ENCODE results near the gene PNPLA6. TPM values are rescaled to one million over a fixed set of nuclear protein-coding genes. Genes with fewer than 3 reads are reported as not detected.

The PNPLA6 gene
- total and polyA plus RNA-seq, 2 of the 13 experiments (the other 11 are each of a cell fraction or from before 2014, with no cell fraction given): 24.9 to 28.2 TPM

DNA sequence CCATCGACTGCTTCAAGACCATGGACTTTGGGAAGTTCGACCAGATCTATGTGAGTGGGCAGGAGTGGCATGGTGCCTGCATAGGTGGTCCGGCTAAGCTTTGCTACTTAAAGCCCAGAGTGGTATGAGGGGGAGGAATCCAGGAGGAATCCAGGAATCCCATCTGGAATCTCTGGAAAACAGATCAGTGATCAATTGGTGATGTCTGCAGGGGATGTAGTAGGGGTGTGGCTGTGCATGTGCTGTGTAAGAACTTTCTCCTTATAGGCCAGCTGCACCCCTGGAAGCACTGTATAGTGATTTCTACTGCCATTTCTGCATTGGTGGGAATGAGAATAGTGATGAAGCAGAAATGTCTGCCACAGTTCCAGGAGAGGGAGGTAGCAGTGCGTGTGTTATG is 23.6 kb downstream of the PNPLA6 start (continued):
- no peak for TF ChIP-seq POLR2AphosphoS2 (IDR thresholded peaks at IDR 0.05; ENCODE audit: low read depth, low read length)
- no peak for TF ChIP-seq ZNF296 (CRISPR knock-in tag; conservative IDR thresholded peaks at IDR 0.05)
- TF ChIP-seq, protein P1, sequence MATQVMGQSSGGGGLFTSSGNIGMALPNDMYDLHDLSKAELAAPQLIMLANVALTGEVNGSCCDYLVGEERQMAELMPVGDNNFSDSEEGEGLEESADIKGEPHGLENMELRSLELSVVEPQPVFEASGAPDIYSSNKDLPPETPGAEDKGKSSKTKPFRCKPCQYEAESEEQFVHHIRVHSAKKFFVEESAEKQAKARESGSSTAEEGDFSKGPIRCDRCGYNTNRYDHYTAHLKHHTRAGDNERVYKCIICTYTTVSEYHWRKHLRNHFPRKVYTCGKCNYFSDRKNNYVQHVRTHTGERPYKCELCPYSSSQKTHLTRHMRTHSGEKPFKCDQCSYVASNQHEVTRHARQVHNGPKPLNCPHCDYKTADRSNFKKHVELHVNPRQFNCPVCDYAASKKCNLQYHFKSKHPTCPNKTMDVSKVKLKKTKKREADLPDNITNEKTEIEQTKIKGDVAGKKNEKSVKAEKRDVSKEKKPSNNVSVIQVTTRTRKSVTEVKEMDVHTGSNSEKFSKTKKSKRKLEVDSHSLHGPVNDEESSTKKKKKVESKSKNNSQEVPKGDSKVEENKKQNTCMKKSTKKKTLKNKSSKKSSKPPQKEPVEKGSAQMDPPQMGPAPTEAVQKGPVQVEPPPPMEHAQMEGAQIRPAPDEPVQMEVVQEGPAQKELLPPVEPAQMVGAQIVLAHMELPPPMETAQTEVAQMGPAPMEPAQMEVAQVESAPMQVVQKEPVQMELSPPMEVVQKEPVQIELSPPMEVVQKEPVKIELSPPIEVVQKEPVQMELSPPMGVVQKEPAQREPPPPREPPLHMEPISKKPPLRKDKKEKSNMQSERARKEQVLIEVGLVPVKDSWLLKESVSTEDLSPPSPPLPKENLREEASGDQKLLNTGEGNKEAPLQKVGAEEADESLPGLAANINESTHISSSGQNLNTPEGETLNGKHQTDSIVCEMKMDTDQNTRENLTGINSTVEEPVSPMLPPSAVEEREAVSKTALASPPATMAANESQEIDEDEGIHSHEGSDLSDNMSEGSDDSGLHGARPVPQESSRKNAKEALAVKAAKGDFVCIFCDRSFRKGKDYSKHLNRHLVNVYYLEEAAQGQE (IDR thresholded peaks at IDR 0.05; ENCODE audit: borderline replicate concordance in 1 of 2, low read depth in 1 of 2, low read length in 2 of 2): no peak
- no peak for TF ChIP-seq ZNF225 (CRISPR knock-in tag; IDR thresholded peaks at IDR 0.05)

DNA sequence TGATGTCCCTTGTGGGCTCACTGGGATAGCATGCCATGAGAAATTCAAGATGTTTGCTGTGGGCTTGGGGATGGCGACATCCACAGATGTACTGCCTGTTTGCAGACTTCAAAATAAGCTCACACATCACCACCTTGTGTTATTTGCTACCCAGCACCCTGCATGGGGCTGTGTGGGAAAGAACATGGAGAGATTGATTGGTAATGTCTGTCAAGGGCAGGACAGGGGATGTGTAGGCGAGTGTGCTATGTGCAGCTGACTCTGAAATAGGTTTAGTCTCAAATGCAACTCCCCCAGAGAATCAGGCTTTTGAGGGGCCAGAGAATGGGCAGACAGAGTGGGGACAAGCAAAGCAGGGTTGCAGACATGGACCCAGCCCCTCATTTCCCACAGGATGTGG is 24.7 kb downstream of the PNPLA6 start:
- Histone ChIP-seq H3K27ac (ENCODE audit: extremely low read length, insufficient read depth, low read length) (no peak overlapping the region), H3K9me3 (ENCODE audit: low read length) (no peaks in the 10 kb centered on the region), H2AFZ (ENCODE audit: low read length) (no peak overlapping the region), H4K20me1 (ENCODE audit: insufficient read depth, low read length) (no peaks in the 10 kb centered on the region), H3K9ac (ENCODE audit: insufficient read depth, low read depth, low read length) (no peak overlapping the region), H3K4me1 (ENCODE audit: insufficient read depth, low read length) (no peaks in the 10 kb centered on the region), H3K36me3 (replicated peaks in 1 of 2; ENCODE audit: control insufficient read depth in 1 of 2, insufficient read depth in 2 of 2, low read length in 2 of 2) (peaks cover 1 to 4% of the 10 kb centered on the region in 2 experiments; a peak in 3 of 5 replicates), H3K27me3 (ENCODE audit: control insufficient read depth in 1 of 2, insufficient read depth in 2 of 2, low read length in 2 of 2) (no peaks in the 10 kb centered on the region), H3K4me3 (replicated peaks in 1 of 3; ENCODE audit: insufficient read depth in 1 of 3, low read depth in 2 of 3, low read length in 3 of 3) (no peak overlapping the region), H3K4me2 (ENCODE audit: low read depth, low read length) (no peak overlapping the region), H3K79me2 (ENCODE audit: insufficient read depth, low read length) (no peaks in the 10 kb centered on the region)
- ATAC-seq (no peak), FAIRE-seq (no peak), DNase-seq (ENCODE audit: low spot score) (no peak)
- ChIA-PET POLR2A (no interaction called here), CTCF (ENCODE audit: low intra/inter-chr PET ratio, low total read pairs) (no interaction called here)
- intact Hi-C loops (cut with micrococcal nuclease; ENCODE audit: unreplicated experiment): no loop called here
- WGBS (ENCODE audit: low lambda C conversion rate): 83% methylated on average over 2 of the region's 2 CpGs
- in situ Hi-C loops (cut with HindIII; ENCODE audit: extremely low pct_ligation_motif_present, low pct_unique_long_range_greater_than_20kb): loop anchor here (5.0 to 10.0 kb wide), 2 partner anchors 122 to 235 kb away; partner anchors contain the start of gene TRAPPC5
- BruUV-seq (replicated peaks): no TSS peak
- TF ChIP-seq ARNT (IDR thresholded peaks at IDR 0.05) (no peak), ZBTB7B (CRISPR knock-in tag; IDR thresholded peaks at IDR 0.05) (no peak), ZNF652 (CRISPR knock-in tag; IDR thresholded peaks at IDR 0.05; ENCODE audit: borderline replicate concordance, low read depth) (no peak), TEAD3 (CRISPR knock-in tag; optimal IDR thresholded peaks at IDR 0.05; ENCODE audit: borderline replicate concordance) (no peak), SIN3A (IDR thresholded peaks at IDR 0.05; ENCODE audit: borderline replicate concordance, low read depth, low read length) (no peak), NR1H2 (CRISPR knock-in tag; IDR thresholded peaks at IDR 0.05; ENCODE audit: borderline replicate concordance, low read depth) (no peak), MIER3 (CRISPR knock-in tag; IDR thresholded peaks at IDR 0.05; ENCODE audit: borderline replicate concordance) (no peak), PHF20 (CRISPR knock-in tag; IDR thresholded peaks at IDR 0.05) (no peak)
- TF ChIP-seq, protein P2, sequence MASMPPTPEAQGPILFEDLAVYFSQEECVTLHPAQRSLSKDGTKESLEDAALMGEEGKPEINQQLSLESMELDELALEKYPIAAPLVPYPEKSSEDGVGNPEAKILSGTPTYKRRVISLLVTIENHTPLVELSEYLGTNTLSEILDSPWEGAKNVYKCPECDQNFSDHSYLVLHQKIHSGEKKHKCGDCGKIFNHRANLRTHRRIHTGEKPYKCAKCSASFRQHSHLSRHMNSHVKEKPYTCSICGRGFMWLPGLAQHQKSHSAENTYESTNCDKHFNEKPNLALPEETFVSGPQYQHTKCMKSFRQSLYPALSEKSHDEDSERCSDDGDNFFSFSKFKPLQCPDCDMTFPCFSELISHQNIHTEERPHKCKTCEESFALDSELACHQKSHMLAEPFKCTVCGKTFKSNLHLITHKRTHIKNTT (CRISPR knock-in tag; IDR thresholded peaks at IDR 0.05): no peak
- TF ChIP-seq, protein P3, sequence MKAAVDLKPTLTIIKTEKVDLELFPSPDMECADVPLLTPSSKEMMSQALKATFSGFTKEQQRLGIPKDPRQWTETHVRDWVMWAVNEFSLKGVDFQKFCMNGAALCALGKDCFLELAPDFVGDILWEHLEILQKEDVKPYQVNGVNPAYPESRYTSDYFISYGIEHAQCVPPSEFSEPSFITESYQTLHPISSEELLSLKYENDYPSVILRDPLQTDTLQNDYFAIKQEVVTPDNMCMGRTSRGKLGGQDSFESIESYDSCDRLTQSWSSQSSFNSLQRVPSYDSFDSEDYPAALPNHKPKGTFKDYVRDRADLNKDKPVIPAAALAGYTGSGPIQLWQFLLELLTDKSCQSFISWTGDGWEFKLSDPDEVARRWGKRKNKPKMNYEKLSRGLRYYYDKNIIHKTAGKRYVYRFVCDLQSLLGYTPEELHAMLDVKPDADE (CRISPR knock-in tag; IDR thresholded peaks at IDR 0.05): no peak
- TF ChIP-seq, protein P4, sequence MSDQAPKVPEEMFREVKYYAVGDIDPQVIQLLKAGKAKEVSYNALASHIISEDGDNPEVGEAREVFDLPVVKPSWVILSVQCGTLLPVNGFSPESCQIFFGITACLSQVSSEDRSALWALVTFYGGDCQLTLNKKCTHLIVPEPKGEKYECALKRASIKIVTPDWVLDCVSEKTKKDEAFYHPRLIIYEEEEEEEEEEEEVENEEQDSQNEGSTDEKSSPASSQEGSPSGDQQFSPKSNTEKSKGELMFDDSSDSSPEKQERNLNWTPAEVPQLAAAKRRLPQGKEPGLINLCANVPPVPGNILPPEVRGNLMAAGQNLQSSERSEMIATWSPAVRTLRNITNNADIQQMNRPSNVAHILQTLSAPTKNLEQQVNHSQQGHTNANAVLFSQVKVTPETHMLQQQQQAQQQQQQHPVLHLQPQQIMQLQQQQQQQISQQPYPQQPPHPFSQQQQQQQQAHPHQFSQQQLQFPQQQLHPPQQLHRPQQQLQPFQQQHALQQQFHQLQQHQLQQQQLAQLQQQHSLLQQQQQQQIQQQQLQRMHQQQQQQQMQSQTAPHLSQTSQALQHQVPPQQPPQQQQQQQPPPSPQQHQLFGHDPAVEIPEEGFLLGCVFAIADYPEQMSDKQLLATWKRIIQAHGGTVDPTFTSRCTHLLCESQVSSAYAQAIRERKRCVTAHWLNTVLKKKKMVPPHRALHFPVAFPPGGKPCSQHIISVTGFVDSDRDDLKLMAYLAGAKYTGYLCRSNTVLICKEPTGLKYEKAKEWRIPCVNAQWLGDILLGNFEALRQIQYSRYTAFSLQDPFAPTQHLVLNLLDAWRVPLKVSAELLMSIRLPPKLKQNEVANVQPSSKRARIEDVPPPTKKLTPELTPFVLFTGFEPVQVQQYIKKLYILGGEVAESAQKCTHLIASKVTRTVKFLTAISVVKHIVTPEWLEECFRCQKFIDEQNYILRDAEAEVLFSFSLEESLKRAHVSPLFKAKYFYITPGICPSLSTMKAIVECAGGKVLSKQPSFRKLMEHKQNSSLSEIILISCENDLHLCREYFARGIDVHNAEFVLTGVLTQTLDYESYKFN (CRISPR knock-in tag; conservative IDR thresholded peaks at IDR 0.05): no peak

All from HepG2 (cell line).